ENCODE data around the gene SNX8. TPM values are rescaled to one million over a fixed set of nuclear protein-coding genes. Genes with fewer than 3 reads are reported as not detected.

The SNX8 gene
- total RNA-seq, 1 experiment from 2014 or later = 139 TPM

GRCh38 chr7:2230226-2230625 is 84.0 kb downstream of the SNX8 start:
- ATAC-seq (no peak), DNase-seq (ENCODE audit: low read depth, low spot score) (no peak)
- intact Hi-C loops (cut with micrococcal nuclease; ENCODE audit: unreplicated experiment) = no loop called here
- in situ Hi-C loops (cut with HindIII; ENCODE audit: low pct_unique_long_range_greater_than_20kb, low sequenced_read_pairs) = no loop called here
- Histone ChIP-seq H3K27me3 (ENCODE audit: control insufficient read depth, insufficient read depth, low read length) (no peaks in the 10 kb centered on the region), H3K4me3 (ENCODE audit: low read depth in 2 of 2, low read length in 2 of 2) (no peak overlapping the region), H3K36me3 (ENCODE audit: control insufficient read depth, insufficient read depth, low read length) (peaks cover 15% of the 10 kb centered on the region), H3K9me3 (ENCODE audit: control insufficient read depth, insufficient read depth, low read depth, low read length) (no peaks in the 10 kb centered on the region), H3K27ac (ENCODE audit: low read length) (no peak overlapping the region), H3K4me1 (ENCODE audit: control insufficient read depth, insufficient read depth, low read length) (peaks cover 11% of the 10 kb centered on the region; the same call in 1 of the 2 replicates)
- ChIA-PET CTCF (no interaction called here), POLR2A (no interaction called here)
- no TSS peak for BruUV-seq (replicated peaks)
- no peak for TF ChIP-seq TCF7L2 (IDR thresholded peaks at IDR 0.05; ENCODE audit: low read depth, low read length)
- TF ChIP-seq, protein P1, sequence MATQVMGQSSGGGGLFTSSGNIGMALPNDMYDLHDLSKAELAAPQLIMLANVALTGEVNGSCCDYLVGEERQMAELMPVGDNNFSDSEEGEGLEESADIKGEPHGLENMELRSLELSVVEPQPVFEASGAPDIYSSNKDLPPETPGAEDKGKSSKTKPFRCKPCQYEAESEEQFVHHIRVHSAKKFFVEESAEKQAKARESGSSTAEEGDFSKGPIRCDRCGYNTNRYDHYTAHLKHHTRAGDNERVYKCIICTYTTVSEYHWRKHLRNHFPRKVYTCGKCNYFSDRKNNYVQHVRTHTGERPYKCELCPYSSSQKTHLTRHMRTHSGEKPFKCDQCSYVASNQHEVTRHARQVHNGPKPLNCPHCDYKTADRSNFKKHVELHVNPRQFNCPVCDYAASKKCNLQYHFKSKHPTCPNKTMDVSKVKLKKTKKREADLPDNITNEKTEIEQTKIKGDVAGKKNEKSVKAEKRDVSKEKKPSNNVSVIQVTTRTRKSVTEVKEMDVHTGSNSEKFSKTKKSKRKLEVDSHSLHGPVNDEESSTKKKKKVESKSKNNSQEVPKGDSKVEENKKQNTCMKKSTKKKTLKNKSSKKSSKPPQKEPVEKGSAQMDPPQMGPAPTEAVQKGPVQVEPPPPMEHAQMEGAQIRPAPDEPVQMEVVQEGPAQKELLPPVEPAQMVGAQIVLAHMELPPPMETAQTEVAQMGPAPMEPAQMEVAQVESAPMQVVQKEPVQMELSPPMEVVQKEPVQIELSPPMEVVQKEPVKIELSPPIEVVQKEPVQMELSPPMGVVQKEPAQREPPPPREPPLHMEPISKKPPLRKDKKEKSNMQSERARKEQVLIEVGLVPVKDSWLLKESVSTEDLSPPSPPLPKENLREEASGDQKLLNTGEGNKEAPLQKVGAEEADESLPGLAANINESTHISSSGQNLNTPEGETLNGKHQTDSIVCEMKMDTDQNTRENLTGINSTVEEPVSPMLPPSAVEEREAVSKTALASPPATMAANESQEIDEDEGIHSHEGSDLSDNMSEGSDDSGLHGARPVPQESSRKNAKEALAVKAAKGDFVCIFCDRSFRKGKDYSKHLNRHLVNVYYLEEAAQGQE (IDR thresholded peaks at IDR 0.05; ENCODE audit: insufficient read depth in 1 of 2, low read depth in 2 of 2, low read length in 1 of 2) = no peak
- TF ChIP-seq, protein P2, sequence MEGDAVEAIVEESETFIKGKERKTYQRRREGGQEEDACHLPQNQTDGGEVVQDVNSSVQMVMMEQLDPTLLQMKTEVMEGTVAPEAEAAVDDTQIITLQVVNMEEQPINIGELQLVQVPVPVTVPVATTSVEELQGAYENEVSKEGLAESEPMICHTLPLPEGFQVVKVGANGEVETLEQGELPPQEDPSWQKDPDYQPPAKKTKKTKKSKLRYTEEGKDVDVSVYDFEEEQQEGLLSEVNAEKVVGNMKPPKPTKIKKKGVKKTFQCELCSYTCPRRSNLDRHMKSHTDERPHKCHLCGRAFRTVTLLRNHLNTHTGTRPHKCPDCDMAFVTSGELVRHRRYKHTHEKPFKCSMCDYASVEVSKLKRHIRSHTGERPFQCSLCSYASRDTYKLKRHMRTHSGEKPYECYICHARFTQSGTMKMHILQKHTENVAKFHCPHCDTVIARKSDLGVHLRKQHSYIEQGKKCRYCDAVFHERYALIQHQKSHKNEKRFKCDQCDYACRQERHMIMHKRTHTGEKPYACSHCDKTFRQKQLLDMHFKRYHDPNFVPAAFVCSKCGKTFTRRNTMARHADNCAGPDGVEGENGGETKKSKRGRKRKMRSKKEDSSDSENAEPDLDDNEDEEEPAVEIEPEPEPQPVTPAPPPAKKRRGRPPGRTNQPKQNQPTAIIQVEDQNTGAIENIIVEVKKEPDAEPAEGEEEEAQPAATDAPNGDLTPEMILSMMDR (IDR thresholded peaks at IDR 0.05) = no peak
- TF ChIP-seq SIN3A (IDR thresholded peaks at IDR 0.05; ENCODE audit: borderline replicate concordance, insufficient read depth, low read depth, low read length) = no peak
- TF ChIP-seq POLR2AphosphoS5 (IDR thresholded peaks at IDR 0.05; ENCODE audit: low read depth, low read length) = no peak

GRCh38 chr7:2229467-2229866 is 84.8 kb downstream of the SNX8 start:
- BruUV-seq (replicated peaks) = TSS peak; percentile 24
- CTCF ChIA-PET = interaction anchor here (0.6 kb wide), 1 partner anchor 118 kb away, joined by 6 read pairs; no protein-coding TSS in a partner anchor
- Histone ChIP-seq H3K4me3 (ENCODE audit: low read depth in 2 of 2, low read length in 2 of 2) (no peak overlapping the region), H3K9me3 (ENCODE audit: control insufficient read depth, insufficient read depth, low read depth, low read length) (no peaks in the 10 kb centered on the region), H3K4me1 (ENCODE audit: control insufficient read depth, insufficient read depth, low read length) (peaks cover 11% of the 10 kb centered on the region; the same call in 1 of the 2 replicates), H3K27ac (ENCODE audit: low read length) (no peak overlapping the region), H3K27me3 (ENCODE audit: control insufficient read depth, insufficient read depth, low read length) (no peaks in the 10 kb centered on the region), H3K36me3 (ENCODE audit: control insufficient read depth, insufficient read depth, low read length) (peaks cover 7% of the 10 kb centered on the region)
- intact Hi-C loops (cut with micrococcal nuclease; ENCODE audit: unreplicated experiment) = no loop called here
- DNase-seq (ENCODE audit: low read depth, low spot score) = no peak
- ATAC-seq = no peak
- POLR2A ChIA-PET = no interaction called here
- TF ChIP-seq, protein P1 (IDR thresholded peaks at IDR 0.05; ENCODE audit: insufficient read depth in 1 of 2, low read depth in 2 of 2, low read length in 1 of 2) = no peak
- no peak for TF ChIP-seq TCF7L2 (IDR thresholded peaks at IDR 0.05; ENCODE audit: low read depth, low read length)
- in situ Hi-C loops (cut with HindIII; ENCODE audit: low pct_unique_long_range_greater_than_20kb, low sequenced_read_pairs) = no loop called here
